Activated naive CD4-positive, alpha-beta T cell treated with anti-CD3 and anti-CD28 coated beads, Interleukin-2, amount 10 ng/mL, durations not matched to agents 7 days and 5 days (primary cell): ENCODE measurements around the gene CDKAL1.
"Not testable (repeated sequence)": the region's sequence is repeated elsewhere in the genome, so short reads cannot be mapped to it uniquely, and the experiment has no call there.

Experiments
- CTCF ChIA-PET: fragments of 350-600 bp; sonication (Branson Sonifier 250); formaldehyde crosslinking; loops from one replicate; lab custom pipeline; 2021; ENCODE audit warnings: antibody characterized with exemption; lab: Charles Lee
- DNase-seq: peaks from one replicate; pipeline ENCODE4 v3.0.0-alpha.2; 2020
- H3K27ac Mint-ChIP-seq: one replicate; pipeline ENCODE4 v1.8.0; 2021; ENCODE audit warnings: mild to moderate bottlenecking, moderate library complexity, mixed read lengths
- H3K27me3 Mint-ChIP-seq: one replicate; pipeline ENCODE4 v1.8.0; 2021; ENCODE audit warnings: mild to moderate bottlenecking, mixed read lengths
- H3K36me3 Mint-ChIP-seq: one replicate; pipeline ENCODE4 v1.8.0; 2021; ENCODE audit warnings: mixed read lengths
- H3K4me1 Mint-ChIP-seq: one replicate; pipeline ENCODE4 v1.8.0; 2021; ENCODE audit warnings: mixed read lengths
- H3K4me3 Mint-ChIP-seq: one replicate; pipeline ENCODE4 v1.8.0; 2021; ENCODE audit warnings: mild to moderate bottlenecking, moderate library complexity, mixed read lengths
- H3K9me3 Mint-ChIP-seq: one replicate; pipeline ENCODE4 v1.8.0; 2021; ENCODE audit warnings: mixed read lengths

CDKAL1 gene

DNA sequence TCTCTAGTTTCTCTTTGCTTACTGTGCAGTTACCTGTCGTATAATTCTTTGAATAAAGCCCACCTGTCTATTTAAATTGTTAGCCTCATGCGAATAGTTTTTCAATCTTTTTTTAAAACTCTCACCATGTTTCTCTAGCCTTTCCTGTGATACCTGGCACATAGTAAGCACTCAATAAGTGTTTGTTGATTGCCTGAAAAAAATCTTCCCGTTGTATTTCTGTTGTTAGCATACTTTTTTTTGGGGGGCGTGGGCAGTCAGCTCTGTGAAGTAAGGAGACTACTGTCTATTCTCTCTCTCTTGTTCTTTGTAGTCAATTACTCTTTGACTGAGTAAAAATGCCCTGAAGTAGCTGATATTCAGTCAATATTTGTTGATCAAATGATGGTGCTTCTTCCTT, 205.8 kb downstream of the CDKAL1 start:
- H3K4me3 Mint-ChIP-seq, result no peak overlapping the region
- no peaks in the 10 kb centered on the region for H3K27me3 Mint-ChIP-seq
- H3K9me3 Mint-ChIP-seq, result peaks cover 4% of the 10 kb centered on the region
- H3K4me1 Mint-ChIP-seq, result no peaks in the 10 kb centered on the region
- no peak overlapping the region for H3K27ac Mint-ChIP-seq
- peaks cover 27% of the 10 kb centered on the region for H3K36me3 Mint-ChIP-seq
- no peak for DNase-seq
- CTCF ChIA-PET, result no interaction called here

DNA sequence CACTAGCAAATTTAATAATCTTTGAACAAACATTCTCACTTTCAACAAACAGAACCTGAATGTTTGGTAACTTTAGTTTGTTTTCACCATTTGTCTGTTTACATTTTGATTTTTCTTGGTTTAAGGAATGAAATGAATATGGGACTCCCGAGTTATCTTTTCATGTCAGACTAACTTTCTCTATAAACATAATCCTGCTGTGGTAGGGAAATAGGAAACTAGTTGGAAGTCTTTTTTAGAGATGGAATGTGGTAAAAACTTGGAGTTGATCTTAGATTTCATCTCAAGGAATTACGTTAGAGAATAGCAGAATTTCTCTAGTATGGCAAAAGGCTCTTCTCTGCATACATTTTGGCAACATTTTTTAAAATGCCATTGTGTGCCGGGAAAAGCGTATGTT, 206.5 kb downstream of the CDKAL1 start:
- CTCF ChIA-PET, result no interaction called here
- H3K4me1 Mint-ChIP-seq, result no peaks in the 10 kb centered on the region
- DNase-seq, result no peak
- peaks cover 27% of the 10 kb centered on the region for H3K36me3 Mint-ChIP-seq
- peaks cover 4% of the 10 kb centered on the region for H3K9me3 Mint-ChIP-seq
- no peak overlapping the region for H3K4me3 Mint-ChIP-seq
- peak overlapping the region; percentile 50 for H3K27ac Mint-ChIP-seq
- H3K27me3 Mint-ChIP-seq, result no peaks in the 10 kb centered on the region

DNA sequence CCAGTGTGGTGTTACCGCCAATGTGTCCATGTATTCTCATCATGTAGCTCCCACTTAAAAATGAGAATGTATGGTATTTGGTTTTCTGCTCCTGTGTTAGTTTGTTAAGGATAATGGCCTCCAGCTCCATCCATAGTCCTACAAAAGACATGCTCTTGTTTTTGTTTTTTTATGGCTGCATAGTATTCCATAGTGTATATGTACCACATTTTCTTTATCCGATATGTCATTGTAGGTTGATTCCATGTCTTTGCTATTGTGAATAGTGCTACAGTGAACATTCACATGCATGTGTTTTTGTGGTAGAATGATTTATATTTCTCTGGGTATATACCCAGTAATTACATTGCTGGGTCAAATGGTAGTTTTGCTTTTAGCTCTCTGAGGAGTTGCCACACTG, 207.2 kb downstream of the CDKAL1 start:
- no peak overlapping the region for H3K27ac Mint-ChIP-seq
- peaks cover 27% of the 10 kb centered on the region for H3K36me3 Mint-ChIP-seq
- CTCF ChIA-PET, result no interaction called here

GRCh38 chr6:20744911-20745557, 210.8 kb downstream of the CDKAL1 start:
- Mint-ChIP-seq H3K4me3 (no peak overlapping the region), H3K4me1 (peaks cover 3% of the 10 kb centered on the region), H3K36me3 (peaks cover 19% of the 10 kb centered on the region), H3K9me3 (peaks cover 4% of the 10 kb centered on the region), H3K27me3 (no peaks in the 10 kb centered on the region), H3K27ac (no peak overlapping the region)
- no peak for DNase-seq
- CTCF ChIA-PET, result no interaction called here

More for the DNA sequence above, 207.2 kb downstream of the CDKAL1 start:
- H3K4me3 Mint-ChIP-seq, result no peak overlapping the region
- peaks cover 4% of the 10 kb centered on the region for H3K9me3 Mint-ChIP-seq
- H3K4me1 Mint-ChIP-seq, result no peaks in the 10 kb centered on the region
- H3K27me3 Mint-ChIP-seq, result no peaks in the 10 kb centered on the region
- DNase-seq, result no peak

DNA sequence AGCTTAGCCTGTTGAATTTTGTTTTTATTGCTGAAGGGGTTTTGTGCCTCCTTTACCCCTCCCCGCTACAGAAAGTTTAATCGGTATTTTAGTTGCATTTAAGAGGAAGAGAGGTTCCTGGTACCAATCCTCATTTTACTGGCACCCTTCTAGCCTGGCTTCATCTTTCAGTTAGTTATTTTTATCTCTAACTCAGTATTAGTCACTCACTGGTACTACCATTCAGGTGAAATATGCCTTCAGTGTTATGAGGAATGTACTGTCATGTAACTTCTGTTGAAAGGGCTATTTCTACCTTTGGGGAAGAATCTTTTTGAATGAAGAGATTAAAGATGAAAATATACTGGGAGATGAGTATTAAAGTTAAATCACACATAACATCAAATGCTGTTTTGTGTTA, 211.8 kb downstream of the CDKAL1 start:
- H3K27me3 Mint-ChIP-seq, result no peaks in the 10 kb centered on the region
- H3K4me3 Mint-ChIP-seq, result no peak overlapping the region
- DNase-seq, result no peak
- peaks cover 3% of the 10 kb centered on the region for H3K4me1 Mint-ChIP-seq
- H3K9me3 Mint-ChIP-seq, result peaks cover 4% of the 10 kb centered on the region
- no peak overlapping the region for H3K27ac Mint-ChIP-seq
- peaks cover 10% of the 10 kb centered on the region for H3K36me3 Mint-ChIP-seq
- CTCF ChIA-PET, result no interaction called here

DNA sequence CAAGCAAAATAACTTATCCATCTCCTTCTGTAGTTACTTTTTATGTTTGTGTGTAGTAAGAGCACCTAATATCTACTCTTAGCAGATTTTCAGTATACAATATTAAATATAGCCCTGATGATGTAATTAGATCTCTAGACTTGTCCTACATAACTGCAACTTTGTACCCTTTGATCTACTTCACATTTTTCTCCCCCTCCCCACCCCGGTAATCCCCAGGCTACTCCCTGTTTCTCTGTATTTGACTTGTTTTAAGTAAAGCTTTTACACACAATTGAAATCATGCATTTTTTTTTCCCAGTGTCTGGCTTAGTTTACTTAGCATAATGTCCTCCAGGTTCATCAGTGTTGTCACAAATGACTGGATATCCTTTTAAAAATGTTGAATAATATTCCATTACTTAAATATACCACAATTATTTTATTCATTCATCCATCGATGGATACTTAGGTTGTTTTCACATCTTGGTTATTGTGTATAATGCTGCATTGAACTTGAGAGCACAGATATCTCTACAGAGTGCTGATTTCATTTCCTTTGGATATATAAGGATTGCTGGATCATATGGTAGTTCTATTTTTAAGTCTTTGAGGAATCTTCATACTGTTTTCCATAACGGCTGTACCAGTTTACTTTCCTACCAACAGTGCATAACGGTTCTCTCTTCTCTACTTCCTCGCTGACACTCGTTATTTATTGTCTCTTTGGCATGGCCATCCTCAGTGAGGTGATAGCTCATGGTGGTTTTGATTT, 212.7 kb downstream of the CDKAL1 start:
- DNase-seq, result no peak
- CTCF ChIA-PET, result no interaction called here
- Mint-ChIP-seq H3K27ac (no peak overlapping the region), H3K9me3 (no peaks in the 10 kb centered on the region), H3K4me3 (no peak overlapping the region), H3K27me3 (no peaks in the 10 kb centered on the region), H3K36me3 (peaks cover 2% of the 10 kb centered on the region), H3K4me1 (peaks cover 3% of the 10 kb centered on the region)

GRCh38 chr6:20747991-20748390, 213.7 kb downstream of the CDKAL1 start:
- Mint-ChIP-seq H3K27me3 (no peaks in the 10 kb centered on the region), H3K4me1 (peaks cover 3% of the 10 kb centered on the region), H3K36me3 (peaks cover under 1% of the 10 kb centered on the region), H3K9me3 (no peaks in the 10 kb centered on the region), H3K27ac (no peak overlapping the region), H3K4me3 (no peak overlapping the region)
- CTCF ChIA-PET, result no interaction called here
- DNase-seq, result no peak

DNA sequence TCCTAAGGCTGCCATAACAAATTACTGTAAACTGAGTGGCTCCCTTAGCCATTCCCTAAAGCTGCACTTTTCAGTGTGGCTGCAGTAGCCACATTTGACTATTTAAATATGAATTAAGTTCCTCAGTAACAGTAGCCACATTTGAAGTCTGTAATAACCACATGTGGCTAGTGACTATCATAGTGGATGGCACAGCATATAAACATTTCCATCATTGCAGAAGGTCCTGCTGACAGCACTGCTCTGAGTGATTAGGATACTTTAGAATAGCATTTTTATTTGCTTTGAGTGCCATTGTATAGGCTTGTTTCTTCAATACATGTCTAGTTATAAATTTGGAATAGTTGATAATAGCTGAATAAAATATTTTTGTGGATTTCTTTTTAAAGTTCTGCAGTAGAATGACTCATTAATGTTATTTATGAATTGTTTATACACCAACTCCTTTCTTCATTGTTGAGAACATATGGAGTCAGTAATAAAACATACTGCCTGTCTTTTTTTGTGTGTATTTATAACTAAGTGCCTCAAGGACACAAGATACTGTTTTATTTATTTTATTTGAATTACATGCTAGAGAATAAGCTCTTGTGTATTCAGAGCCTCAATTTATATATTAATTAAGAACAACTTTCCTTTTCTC, 217.2 kb downstream of the CDKAL1 start:
- no peak for DNase-seq
- Mint-ChIP-seq H3K27me3 (no peaks in the 10 kb centered on the region), H3K4me3 (no peak overlapping the region), H3K9me3 (peaks cover 2% of the 10 kb centered on the region), H3K27ac (no peak overlapping the region), H3K4me1 (peaks cover 3% of the 10 kb centered on the region), H3K36me3 (peaks cover 7% of the 10 kb centered on the region)
- CTCF ChIA-PET, result no interaction called here

DNA sequence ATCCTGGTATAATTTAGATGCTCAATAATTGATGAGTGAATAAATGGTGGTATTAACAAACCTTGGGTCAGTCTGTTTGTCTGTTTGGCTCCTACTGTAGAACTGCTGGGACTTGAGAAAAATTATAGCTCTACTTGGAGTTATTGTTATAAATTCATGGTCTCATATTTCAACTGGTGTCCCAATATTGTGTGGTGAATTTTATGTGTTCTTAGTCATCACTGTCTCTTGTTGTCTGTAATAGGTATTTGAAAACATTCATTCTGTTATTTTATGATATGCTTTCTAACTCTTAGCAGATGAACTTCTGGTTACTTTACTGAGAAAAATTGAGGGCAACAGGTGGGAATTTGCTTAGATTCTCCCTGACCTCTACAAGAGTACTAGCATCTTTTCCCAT, 221.4 kb downstream of the CDKAL1 start:
- no peak for DNase-seq
- Mint-ChIP-seq H3K4me1 (no peaks in the 10 kb centered on the region), H3K4me3 (no peak overlapping the region), H3K36me3 (peaks cover 8% of the 10 kb centered on the region), H3K27me3 (no peaks in the 10 kb centered on the region), H3K9me3 (peaks cover 2% of the 10 kb centered on the region), H3K27ac (no peak overlapping the region)
- CTCF ChIA-PET, result no interaction called here

GRCh38 chr6:20756584-20757147, 222.4 kb downstream of the CDKAL1 start:
- H3K9me3 Mint-ChIP-seq, H3K4me3 Mint-ChIP-seq, H3K27me3 Mint-ChIP-seq, CTCF ChIA-PET, H3K27ac Mint-ChIP-seq, H3K36me3 Mint-ChIP-seq, DNase-seq, H3K4me1 Mint-ChIP-seq: not testable (repeated sequence)

DNA sequence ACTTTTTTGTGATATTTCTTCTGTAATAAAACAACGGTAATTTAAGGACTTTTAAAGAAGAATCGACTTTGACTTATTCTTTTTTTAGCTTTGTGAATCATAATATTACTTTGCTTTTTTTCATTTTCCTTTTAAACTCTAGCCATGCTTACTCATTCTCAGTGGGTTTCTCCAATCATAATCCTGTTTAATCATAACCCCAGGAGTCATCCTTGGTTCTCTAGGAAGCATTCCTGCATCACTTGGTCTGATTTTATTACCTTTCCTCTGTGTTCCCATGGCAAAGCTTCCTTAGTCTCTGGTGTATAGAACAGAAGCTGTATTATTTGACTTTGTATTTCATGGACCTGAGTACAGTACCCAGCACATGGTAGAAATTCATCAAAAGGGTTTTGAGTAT, 223.5 kb downstream of the CDKAL1 start:
- no peaks in the 10 kb centered on the region for H3K4me1 Mint-ChIP-seq
- no peak overlapping the region for H3K27ac Mint-ChIP-seq
- CTCF ChIA-PET, result no interaction called here

DNA sequence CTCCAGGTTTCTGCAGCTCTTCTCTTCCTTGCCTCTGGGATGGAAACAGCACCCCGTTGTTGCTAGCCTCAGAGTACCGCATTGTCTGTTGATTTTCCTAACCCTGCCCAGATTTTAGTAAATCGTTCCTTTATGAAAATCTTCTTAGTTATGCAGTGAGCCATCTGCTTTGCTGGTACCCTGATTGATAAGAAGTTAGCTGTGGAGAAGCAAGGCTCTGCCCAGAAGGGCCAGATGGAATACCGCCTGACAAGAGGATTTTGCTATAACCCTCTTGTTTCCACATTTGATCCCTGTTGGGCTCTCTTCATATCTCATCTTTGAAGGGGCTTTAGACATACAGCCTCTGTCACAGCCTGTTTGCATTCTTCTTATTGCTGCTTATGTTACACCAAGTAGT, 229.0 kb downstream of the CDKAL1 start:
- Mint-ChIP-seq H3K27me3 (no peaks in the 10 kb centered on the region), H3K9me3 (no peaks in the 10 kb centered on the region), H3K27ac (no peak overlapping the region), H3K4me3 (no peak overlapping the region), H3K36me3 (peaks cover 3% of the 10 kb centered on the region), H3K4me1 (no peaks in the 10 kb centered on the region)
- CTCF ChIA-PET, result no interaction called here
- no peak for DNase-seq

More for the DNA sequence above, 223.5 kb downstream of the CDKAL1 start:
- DNase-seq, result no peak
- Mint-ChIP-seq H3K27me3 (no peaks in the 10 kb centered on the region), H3K4me3 (no peak overlapping the region), H3K36me3 (peaks cover 8% of the 10 kb centered on the region), H3K9me3 (peaks cover 2% of the 10 kb centered on the region)

- Mint-ChIP-seq H3K36me3 (peaks cover 2% of the 10 kb centered on the region), H3K4me1 (no peaks in the 10 kb centered on the region), H3K27ac (no peak overlapping the region), H3K4me3 (no peak overlapping the region), H3K27me3 (no peaks in the 10 kb centered on the region), H3K9me3 (no peaks in the 10 kb centered on the region)
- CTCF ChIA-PET, result no interaction called here
- DNase-seq, result no peak
These were observed 235.4 kb downstream of the CDKAL1 start for GRCh38 chr6:20769631-20770030.

DNA sequence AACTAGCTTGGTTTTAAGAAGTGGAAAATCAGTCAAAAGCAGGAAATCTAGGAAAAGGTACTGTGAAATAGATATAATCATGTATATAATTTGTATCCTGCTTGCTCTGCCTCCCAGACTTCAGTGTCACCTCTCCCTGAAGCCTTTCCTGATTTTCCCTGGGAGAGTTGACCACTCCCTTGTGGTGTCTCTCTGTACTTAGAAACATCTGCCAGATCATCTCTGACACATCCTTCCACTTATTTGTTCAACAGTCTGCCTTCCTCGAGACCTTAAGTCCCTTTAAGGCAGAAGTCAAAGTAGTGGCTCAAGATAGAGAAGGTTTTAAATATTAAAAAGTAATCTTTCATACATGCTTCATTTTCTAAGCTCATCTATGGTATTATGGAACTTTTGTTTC, 236.5 kb downstream of the CDKAL1 start:
- no peaks in the 10 kb centered on the region for H3K4me1 Mint-ChIP-seq
- no peak overlapping the region for H3K27ac Mint-ChIP-seq
- no peak overlapping the region for H3K4me3 Mint-ChIP-seq
- H3K27me3 Mint-ChIP-seq, result no peaks in the 10 kb centered on the region
- no peaks in the 10 kb centered on the region for H3K9me3 Mint-ChIP-seq
- H3K36me3 Mint-ChIP-seq, result no peaks in the 10 kb centered on the region
- CTCF ChIA-PET, result no interaction called here
- no peak for DNase-seq
